Adipocyte (in vitro differentiated cells): Measurements from ENCODE around the gene MACROH2A1.
A peak's percentile ranks its signal among the peaks of the same experiment; 100 is the strongest.

Experiments used
- DNase-seq: peaks from one replicate; pipeline ENCODE4 v3.0.0-alpha.2; 2015; ENCODE audit warnings: low read depth
- H3K27me3 ChIP-seq: replicated peaks from 2 replicates; pipeline ENCODE4 v1.7.0; 2013; ENCODE audit warnings: mild to moderate bottlenecking, low read length, moderate library complexity; ENCODE audit not compliant: control insufficient read depth, insufficient read depth
- H3K36me3 ChIP-seq: 2 replicates; pipeline ENCODE4 v1.7.0; 2013; ENCODE audit warnings: low read length, mild to moderate bottlenecking, moderate library complexity; ENCODE audit not compliant: control insufficient read depth, insufficient read depth, severe bottlenecking
- H3K4me1 ChIP-seq: 2 replicates; pipeline ENCODE4 v1.7.0; 2013; ENCODE audit warnings: mild to moderate bottlenecking, low read length, moderate library complexity; ENCODE audit not compliant: control insufficient read depth, insufficient read depth
- H3K4me3 ChIP-seq: 2 replicates; pipeline ENCODE4 v1.7.0; 2013; ENCODE audit warnings: mild to moderate bottlenecking, low read length, moderate library complexity
- H3K9ac ChIP-seq: 2 replicates; pipeline ENCODE4 v1.7.0; 2013; ENCODE audit warnings: mild to moderate bottlenecking, low read length, moderate library complexity
- H3K9me3 ChIP-seq: 2 replicates; pipeline ENCODE4 v1.7.0; 2013; ENCODE audit warnings: mild to moderate bottlenecking, low read length, moderate library complexity; ENCODE audit not compliant: control insufficient read depth

Gene MACROH2A1

DNA sequence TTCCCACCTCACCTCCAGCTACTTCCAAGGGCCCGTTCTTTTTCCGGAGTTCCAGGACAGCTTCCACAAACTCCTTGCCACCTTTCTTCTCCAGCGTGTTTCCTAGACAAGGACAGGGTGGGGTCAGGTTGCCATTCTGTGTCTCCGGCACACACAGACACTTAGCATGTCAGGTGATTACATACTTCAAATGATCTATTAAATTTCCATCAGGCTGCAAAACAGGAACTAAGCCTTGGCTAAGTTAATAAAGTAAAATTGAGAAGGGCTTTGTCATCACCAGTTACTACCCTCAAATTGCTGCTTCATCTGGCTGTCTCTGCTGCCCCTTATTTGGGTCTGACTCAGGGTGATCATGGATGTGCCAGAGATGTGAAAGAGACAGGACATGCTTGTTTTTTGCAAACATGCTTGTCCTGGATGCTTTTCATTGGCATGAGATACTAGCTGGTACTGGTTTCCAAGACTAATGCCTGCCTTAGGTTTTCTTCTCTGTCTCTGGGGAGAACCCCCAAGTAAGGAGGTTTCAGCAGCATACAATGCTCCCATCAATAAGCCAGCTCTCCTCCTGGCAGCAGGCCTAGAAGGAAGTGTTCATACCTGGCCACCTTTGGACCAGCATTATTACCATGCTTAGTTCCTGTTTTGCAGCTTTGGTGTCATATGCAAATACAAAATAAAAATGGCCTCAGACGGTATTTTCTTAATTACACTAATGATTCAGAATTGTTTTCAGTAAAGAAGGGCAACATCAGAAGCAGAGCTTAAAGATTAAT is 52.9 kb downstream of the MACROH2A1 start:
- Histone ChIP-seq H3K4me1 (peaks cover 22% of the 10 kb centered on the region), H3K9me3 (no peaks in the 10 kb centered on the region), H3K4me3 (no peak overlapping the region), H3K27me3 (no peaks in the 10 kb centered on the region), H3K36me3 (peaks cover 71% of the 10 kb centered on the region), H3K9ac (no peak overlapping the region)
- DNase-seq, result no peak

- peaks cover 15% of the 10 kb centered on the region for H3K4me1 ChIP-seq
- no peak for DNase-seq
- no peaks in the 10 kb centered on the region for H3K9me3 ChIP-seq
- H3K36me3 ChIP-seq, result peaks cover 77% of the 10 kb centered on the region
- no peak overlapping the region for H3K4me3 ChIP-seq
- no peaks in the 10 kb centered on the region for H3K27me3 ChIP-seq
- H3K9ac ChIP-seq, result no peak overlapping the region
These were observed 54.7 kb downstream of the MACROH2A1 start for GRCh38 chr5:135344349-135344748.

- peaks cover 5% of the 10 kb centered on the region for H3K4me1 ChIP-seq
- peaks cover 87% of the 10 kb centered on the region for H3K36me3 ChIP-seq
- no peaks in the 10 kb centered on the region for H3K27me3 ChIP-seq
- no peak overlapping the region for H3K4me3 ChIP-seq
- DNase-seq, result no peak
- H3K9me3 ChIP-seq, result no peaks in the 10 kb centered on the region
- H3K9ac ChIP-seq, result no peak overlapping the region
These were observed 55.6 kb downstream of the MACROH2A1 start for GRCh38 chr5:135343413-135343812.

GRCh38 chr5:135342551-135342875 is 56.5 kb downstream of the MACROH2A1 start:
- Histone ChIP-seq H3K27me3 (no peaks in the 10 kb centered on the region), H3K9ac (no peak overlapping the region), H3K9me3 (no peaks in the 10 kb centered on the region), H3K4me3 (no peak overlapping the region), H3K36me3 (peaks cover 96% of the 10 kb centered on the region), H3K4me1 (no peaks in the 10 kb centered on the region)
- no peak for DNase-seq

DNA sequence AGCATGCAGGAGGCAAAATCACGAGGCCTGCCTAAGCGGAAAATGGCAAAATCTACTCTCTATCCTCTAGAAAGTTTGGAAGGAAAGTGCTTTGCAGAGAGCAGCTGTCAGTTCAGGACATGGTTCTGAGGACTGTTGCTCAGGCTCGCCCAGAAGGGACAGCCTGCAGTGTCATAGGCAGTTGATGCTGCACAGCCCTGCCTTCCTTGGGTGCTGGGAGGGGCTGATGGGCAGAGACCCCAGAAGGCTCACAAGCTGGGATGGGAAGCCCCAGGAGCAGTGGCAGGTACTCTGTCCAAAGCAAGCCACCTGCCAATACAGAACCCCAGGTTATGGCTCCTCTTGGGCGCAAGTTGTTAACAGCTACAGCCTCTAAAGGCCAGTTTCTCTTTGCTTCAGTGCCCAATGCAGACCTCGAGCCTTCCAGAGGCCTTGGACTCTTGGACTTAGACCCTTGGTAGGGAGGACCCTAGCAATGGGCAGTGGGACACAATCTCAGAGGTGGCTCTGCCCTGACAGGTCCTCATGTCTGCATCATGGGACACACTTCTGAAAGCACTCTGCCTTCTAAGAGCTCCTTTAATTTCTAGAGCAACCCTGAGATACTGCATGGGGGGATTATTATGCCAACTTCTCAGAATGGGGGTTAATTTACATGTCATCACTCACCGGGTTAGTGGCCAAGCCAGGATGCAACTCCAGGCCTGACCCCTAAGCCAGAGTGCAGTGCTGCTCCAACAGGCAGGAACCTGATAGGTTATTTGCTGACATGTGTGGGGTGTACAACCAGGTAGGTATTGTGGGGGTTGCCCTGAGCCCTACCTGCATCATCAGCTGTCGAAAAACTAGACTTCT is 57.1 kb downstream of the MACROH2A1 start:
- Histone ChIP-seq H3K9ac (no peak overlapping the region), H3K27me3 (no peaks in the 10 kb centered on the region), H3K4me1 (no peaks in the 10 kb centered on the region), H3K9me3 (no peaks in the 10 kb centered on the region), H3K36me3 (peaks cover 97% of the 10 kb centered on the region), H3K4me3 (no peak overlapping the region)
- no peak for DNase-seq

- Histone ChIP-seq H3K9me3 (no peaks in the 10 kb centered on the region), H3K36me3 (peaks cover 100% of the 10 kb centered on the region)
These were observed 57.9 kb downstream of the MACROH2A1 start for GRCh38 chr5:135341016-135341666.

DNA sequence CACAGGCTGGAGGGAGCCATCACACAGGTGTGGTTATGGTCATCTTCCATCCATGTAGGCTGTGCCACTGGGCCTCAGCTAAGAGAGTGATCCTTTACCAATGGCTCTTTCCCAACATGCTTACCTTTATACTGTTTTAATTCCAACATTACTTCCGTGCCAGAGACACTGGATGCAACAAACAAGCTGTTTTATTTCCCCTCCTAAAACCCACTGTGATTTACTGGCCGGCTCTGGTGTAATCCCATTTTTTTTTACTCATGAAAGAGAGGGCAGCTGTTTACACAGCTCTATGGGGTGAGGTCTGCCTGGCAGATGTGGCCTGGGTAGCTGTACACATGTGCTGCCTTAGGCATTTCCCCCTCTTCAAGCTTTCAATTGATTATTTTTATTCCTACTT is 58.5 kb downstream of the MACROH2A1 start:
- Histone ChIP-seq H3K36me3 (peaks cover 98% of the 10 kb centered on the region), H3K4me3 (no peak overlapping the region), H3K27me3 (no peaks in the 10 kb centered on the region), H3K4me1 (no peaks in the 10 kb centered on the region), H3K9me3 (no peaks in the 10 kb centered on the region), H3K9ac (no peak overlapping the region)
- DNase-seq, result no peak

More at GRCh38 chr5:135341016-135341666, 57.9 kb downstream of the MACROH2A1 start:
- Histone ChIP-seq H3K4me1 (no peaks in the 10 kb centered on the region), H3K4me3 (no peak overlapping the region), H3K27me3 (no peaks in the 10 kb centered on the region), H3K9ac (no peak overlapping the region)
- no peak for DNase-seq

DNA sequence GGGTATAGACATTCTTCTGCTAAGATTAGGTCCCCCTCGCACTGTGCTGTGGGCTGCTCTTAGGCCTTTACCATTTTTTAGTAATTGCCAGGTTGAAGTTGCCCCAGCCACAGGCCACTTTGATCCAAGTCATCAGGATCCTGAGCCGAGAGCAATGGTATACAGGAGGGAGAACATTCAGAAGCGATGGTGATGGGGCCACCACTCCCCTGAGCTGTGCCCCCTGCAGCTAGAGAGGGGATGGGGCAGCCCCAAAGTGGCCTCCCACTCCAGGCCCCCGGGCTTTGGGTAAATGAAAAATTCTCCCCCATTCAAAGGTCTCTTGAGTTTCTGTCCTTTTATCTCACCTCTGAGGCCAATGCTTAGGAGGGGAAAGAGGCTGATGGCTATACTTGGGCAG is 59.4 kb downstream of the MACROH2A1 start:
- Histone ChIP-seq H3K9ac (no peak overlapping the region), H3K4me3 (no peak overlapping the region), H3K4me1 (no peaks in the 10 kb centered on the region), H3K36me3 (peaks cover 95% of the 10 kb centered on the region), H3K27me3 (no peaks in the 10 kb centered on the region), H3K9me3 (no peaks in the 10 kb centered on the region)
- no peak for DNase-seq

- Histone ChIP-seq H3K27me3 (no peaks in the 10 kb centered on the region), H3K9ac (no peak overlapping the region), H3K36me3 (peaks cover 95% of the 10 kb centered on the region), H3K9me3 (no peaks in the 10 kb centered on the region), H3K4me1 (no peaks in the 10 kb centered on the region), H3K4me3 (no peak overlapping the region)
- no peak for DNase-seq
These were observed 59.8 kb downstream of the MACROH2A1 start for GRCh38 chr5:135339189-135339588.

- H3K27me3 ChIP-seq, result no peaks in the 10 kb centered on the region
- no peaks in the 10 kb centered on the region for H3K4me1 ChIP-seq
- no peaks in the 10 kb centered on the region for H3K9me3 ChIP-seq
- H3K4me3 ChIP-seq, result no peak overlapping the region
- no peak overlapping the region for H3K9ac ChIP-seq
- peaks cover 80% of the 10 kb centered on the region for H3K36me3 ChIP-seq
- peak; percentile 47 for DNase-seq
These were observed 62.0 kb downstream of the MACROH2A1 start for GRCh38 chr5:135337064-135337463.
